GM19397 (cell line): ENCODE data around the gene MYL3.

Experiments
- ATAC-seq: cut with Tn5 transposase; IDR thresholded peaks from one replicate; pipeline ENCODE4 v1.9.1; 2021; ENCODE audit warnings: mild to moderate bottlenecking, moderate library complexity; ENCODE audit not compliant: unreplicated experiment

Gene MYL3

DNA sequence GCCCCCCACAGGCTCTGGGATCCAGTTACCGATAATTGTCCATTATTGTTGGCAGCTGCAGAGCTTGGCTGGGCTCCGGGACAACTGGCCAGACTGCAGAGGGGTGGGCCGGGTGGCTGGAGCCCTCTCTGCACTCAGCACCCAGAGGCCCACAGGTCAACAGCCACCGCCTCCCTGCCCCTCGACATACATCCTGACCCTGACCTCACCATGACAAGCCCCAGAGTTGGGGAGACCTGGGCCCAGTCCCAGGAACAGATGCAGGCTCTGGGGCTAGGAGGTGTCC lies 36.7 kb upstream of the MYL3 start:
- no peak for ATAC-seq

DNA sequence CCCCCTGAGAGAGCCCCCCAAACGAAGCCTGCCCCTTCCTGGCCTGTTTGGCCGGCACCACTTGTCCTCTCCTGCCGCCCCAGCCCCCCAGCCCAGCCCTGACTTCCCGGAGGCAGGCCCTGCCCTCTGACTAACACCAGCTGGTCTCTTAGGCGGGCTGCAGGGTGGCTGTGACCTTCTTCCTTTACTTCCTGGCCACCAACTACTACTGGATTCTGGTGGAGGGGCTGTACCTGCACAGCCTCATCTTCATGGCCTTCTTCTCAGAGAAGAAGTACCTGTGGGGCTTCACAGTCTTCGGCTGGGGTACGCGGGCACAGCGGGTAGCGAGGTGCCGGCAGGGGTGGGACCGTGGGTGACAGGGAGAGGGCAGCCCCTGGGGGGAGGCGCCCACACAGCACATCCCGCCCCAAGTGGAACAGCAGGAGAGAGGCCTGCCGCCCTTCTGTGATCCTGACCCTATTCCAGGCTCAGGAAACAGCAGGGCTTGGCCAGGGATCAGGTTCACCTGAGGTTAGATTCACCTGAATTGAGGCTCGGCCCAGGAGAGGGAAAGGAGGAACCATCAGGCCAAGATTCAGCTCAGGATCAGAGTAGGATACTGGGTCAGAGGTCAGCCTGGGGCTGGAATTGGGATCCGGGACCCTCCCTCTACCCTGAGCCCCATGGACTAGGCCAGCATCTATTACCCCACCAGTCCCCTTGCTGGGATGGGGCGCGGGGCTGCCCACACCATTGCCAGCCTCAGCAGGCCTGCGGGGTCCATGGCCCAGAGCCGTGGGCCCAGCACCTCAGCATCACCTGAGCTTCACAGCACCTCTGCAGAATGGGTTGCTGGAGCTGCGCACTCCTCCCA lies 36.1 kb upstream of the MYL3 start:
- ATAC-seq: no peak

DNA sequence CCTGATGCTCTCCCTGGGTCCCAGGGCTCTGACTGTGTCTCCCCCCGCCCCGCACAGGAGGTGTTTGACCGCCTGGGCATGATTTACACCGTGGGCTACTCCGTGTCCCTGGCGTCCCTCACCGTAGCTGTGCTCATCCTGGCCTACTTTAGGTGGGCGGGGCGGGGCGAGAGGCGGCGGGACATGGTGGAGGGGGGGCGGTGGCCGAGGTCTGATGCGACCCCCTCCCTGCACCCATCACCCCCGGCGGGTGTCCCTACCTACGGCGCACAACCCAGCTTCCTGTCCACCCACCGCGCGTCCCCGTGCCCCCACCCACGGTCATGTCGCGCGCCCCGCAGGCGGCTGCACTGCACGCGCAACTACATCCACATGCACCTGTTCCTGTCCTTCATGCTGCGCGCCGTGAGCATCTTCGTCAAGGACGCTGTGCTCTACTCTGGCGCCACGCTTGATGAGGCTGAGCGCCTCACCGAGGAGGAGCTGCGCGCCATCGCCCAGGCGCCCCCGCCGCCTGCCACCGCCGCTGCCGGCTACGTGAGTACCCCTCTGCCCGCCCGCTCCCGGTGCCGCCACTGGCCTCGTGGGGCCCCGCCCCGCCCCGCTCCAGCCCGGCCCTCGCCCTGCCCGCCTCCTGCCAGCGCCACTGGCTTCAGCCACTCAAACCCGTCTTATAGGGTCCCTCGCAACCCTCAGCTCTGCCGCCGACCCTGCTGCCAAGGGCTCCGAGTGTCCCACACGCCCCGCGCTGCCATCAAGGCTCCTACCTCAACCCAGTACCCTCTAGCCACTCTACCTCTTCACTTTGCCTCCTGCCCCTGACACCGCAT lies 35.3 kb upstream of the MYL3 start:
- no peak for ATAC-seq

DNA sequence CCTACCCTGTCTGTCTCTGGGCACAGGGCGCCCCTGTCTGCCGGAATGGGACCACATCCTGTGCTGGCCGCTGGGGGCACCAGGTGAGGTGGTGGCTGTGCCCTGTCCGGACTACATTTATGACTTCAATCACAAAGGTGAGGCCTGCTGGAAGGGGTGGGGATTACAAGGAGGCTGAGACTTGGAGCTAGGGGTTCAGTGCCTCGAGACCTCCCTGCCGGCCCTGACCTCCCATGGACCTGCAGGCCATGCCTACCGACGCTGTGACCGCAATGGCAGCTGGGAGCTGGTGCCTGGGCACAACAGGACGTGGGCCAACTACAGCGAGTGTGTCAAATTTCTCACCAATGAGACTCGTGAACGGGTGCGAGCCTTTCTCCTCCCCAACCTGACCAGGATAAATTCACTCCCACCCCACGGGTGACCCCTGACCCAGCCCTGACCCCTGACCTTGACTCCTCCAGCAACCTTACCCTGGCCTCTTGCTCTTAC lies 34.6 kb upstream of the MYL3 start:
- no peak for ATAC-seq

DNA sequence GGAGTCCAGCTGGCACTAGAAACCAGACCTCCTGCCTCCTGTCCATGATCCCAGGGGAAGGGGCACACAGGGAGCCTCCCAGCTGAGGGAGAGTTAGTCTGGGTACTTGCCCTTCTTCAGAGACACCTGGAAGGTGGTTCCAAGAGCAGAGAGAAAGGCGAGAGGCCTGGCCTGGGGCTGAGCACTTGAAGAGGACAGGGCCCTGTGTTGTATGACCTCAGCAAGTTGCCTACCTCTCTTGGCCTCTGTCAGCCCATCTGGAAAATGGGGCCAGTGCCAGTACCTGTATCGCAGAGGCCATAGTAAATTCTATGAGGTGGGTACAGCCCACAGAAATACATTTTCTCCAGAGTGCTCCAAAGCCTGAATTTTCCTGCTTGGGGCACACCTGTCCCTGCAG lies 33.8 kb upstream of the MYL3 start:
- ATAC-seq: no peak

DNA sequence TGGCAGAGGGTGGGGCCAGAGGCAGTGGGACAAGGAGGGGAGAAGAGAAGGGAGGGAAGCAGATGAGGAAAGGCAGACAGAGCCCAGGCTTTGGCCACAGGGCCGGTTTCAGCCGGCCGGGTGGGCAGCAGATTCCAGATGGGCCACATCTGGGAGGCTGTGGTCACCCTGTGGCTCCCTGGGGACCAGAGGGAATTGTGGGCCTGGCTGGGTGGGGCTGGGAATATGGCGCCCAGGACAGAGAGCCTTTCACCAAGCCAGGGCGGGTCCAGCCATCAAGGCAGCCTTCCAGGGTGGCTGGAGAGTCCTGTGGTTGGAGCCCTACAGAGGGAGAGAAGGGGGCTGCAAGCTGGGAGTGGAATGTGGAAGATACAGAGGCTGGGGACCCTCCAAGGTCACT lies 33.1 kb upstream of the MYL3 start:
- no peak for ATAC-seq

DNA sequence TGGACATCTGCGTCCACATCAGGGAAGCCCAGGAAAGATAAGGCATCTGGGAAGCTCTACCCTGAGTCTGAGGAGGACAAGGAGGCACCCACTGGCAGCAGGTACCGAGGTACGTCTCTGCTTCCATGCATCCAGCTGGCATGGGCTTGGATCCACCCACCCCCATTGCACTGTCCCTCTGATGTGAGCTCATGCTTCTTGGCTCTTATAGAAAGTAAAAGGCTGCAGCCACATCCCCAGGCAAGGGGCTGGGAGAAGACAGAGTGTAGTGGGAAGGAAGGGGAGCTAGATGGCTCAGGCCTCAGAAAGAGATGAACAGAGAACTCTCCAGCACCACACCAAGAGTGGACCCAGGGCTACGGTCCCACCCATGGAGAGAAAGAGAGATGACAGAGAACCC lies 32.5 kb upstream of the MYL3 start:
- ATAC-seq: no peak

DNA sequence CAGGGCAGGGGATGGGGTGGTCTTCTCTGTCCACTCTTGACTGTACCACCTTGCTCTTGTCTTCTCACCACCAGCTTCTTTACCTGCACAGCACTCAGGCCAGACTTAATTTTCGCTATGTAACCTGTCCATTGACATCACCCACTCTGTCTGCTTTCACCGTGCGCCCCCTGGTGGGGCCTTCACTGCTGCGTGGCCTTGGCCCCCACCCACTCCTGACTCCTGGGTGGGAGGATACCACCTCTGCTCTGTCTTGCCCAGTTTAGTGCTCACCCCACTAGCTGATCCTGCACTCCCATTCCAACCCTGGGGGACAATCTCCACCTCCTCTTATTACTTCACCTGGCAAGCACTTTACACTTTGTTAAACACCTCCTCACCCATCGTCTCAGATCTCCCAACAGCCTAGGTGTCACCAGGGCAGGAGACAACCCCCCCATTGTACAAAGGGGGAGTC lies 32.0 kb upstream of the MYL3 start:
- ATAC-seq: no peak

DNA sequence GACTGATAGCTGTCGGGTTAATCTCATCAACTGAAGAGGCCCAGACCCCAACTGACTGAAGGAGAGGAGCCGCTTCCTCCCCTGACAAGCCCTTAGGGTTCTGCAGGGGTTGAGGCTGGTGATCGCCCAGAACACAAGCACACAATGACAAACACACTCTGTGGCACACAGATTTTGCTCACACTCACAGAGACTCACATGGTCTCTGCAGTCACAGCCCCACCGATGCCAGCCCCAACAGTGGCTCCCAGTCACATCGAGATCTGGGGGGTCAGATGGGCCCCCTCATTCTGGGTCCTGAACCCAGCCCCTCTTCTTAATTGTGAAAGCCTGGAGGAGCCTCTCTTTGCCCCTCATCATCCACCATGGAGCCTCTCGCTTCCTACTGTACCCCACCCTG lies 31.0 kb upstream of the MYL3 start:
- no peak for ATAC-seq

DNA sequence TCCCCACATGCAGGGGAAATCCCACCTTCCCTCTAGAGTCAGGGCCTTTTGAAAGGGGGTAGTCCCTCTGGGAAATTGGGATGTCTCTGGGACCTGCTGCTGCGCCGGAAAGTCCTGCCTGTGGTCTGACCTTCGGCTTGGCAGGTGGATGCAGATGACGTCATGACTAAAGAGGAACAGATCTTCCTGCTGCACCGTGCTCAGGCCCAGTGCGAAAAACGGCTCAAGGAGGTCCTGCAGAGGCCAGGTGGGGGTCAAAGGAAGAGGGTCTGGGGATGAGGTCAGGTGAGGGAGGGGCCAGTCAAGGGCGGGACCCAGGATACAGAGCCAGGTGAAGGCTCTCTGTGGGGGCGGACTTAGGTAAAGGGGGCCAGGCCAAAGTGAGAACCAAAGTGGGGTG lies 30.5 kb upstream of the MYL3 start:
- no peak for ATAC-seq

DNA sequence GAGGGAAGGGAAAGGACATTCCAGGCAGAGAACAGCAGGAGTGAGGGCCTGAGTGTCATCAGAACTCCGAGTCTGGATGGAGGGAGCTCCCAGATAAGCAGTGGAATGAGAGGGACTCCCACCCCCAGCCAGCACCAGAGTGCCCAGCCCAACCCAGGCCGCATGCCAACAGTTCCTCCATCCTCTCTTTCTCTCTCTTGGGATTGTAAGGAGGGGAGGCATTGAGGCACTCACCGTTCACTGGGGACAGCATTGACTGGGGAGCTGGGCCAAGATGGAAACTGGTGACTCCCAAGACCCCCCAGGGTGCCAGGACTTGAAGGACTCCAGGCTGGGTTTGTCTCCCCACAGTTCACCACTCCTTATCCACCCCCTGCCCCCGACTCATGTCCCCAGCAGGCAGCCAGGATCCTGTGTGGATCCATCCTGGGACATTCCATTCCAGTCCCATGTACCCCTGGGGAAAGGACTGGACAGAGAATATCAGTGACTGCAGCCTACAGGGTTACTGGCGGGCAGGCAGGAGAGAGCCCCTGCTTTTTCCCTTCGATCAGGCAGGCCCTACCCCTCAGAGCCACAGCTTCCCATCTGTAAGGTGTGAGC lies 30.0 kb upstream of the MYL3 start:
- ATAC-seq: no peak

DNA sequence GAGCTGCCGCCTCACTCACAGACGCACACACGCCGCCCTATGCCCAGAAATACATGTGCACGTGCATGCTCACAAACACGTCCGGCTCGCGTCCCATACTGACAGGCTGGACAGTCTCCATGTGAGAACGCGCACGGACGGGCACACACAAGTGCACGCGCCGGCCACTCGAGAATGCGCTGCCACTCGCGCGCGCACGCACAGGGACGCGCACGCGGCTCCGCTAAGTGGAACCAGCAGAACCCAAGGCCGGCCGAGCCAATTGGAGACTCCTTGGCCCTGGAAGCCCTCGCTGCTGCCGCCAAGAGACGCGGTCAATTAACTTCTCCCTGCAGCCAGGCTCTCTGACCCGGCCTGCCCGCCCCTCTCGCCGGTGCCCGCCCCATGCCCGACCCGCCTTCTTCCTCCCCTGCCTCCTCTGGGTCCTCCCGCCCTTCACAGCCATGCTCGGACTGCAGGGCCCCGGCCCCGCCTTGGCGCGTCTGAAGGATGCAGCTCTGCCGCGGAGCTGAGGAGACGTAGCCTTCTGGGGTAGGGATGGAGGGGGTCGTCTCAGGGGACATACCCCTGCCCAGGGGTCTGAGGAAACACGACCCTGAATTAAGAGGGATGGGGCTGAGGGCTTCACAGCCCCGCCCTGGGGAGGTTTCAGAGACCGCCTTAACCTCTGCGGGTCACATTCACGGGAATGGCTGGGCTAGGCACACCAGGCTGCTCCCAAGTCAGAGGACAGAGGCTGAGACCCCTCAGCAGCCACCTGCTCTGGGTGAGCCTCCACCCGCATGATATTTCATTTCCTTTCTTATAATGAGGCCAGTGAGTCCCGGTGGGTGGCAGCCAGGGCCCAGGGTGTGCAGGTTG lies 29.3 kb upstream of the MYL3 start:
- no peak for ATAC-seq

DNA sequence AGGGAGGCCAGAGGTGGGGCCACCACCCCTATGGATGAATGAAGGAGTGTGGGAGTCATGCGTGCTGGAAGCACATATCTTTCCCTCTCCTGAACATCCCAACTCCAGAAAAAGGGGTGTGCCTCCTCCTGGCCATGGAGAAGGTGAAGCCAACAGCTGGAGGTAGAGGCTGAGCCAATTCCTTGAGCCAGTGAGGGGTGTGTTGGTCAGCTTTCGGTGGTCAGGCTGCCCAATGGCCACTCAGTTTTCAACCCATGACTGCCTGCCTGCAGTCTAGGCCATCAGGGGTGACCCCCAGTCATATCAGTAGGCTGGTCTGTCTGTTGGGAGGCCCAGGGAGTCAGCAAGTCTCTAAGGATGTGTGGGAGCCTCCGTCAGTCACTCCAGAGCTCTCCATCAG lies 27.9 kb upstream of the MYL3 start:
- no peak for ATAC-seq

DNA sequence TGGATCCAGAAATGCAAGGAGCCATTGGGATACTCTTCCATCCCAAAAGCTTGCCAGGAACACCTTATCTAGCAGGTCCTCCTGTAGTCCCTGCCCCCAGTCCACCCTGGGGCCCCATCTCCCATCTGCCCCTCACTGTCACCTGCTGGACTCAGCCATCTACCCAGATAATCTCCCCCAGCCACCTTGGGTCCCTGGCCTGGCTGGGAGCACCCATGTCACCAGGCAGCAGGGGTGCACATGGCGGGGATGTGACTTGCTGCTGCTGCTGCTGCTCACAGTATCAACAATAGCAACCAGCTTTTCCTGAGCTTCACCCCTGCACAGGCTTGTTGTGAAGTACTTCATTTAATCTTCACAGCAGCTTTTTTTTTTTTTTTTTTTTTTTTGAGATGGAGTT lies 26.9 kb upstream of the MYL3 start:
- ATAC-seq: no peak

DNA sequence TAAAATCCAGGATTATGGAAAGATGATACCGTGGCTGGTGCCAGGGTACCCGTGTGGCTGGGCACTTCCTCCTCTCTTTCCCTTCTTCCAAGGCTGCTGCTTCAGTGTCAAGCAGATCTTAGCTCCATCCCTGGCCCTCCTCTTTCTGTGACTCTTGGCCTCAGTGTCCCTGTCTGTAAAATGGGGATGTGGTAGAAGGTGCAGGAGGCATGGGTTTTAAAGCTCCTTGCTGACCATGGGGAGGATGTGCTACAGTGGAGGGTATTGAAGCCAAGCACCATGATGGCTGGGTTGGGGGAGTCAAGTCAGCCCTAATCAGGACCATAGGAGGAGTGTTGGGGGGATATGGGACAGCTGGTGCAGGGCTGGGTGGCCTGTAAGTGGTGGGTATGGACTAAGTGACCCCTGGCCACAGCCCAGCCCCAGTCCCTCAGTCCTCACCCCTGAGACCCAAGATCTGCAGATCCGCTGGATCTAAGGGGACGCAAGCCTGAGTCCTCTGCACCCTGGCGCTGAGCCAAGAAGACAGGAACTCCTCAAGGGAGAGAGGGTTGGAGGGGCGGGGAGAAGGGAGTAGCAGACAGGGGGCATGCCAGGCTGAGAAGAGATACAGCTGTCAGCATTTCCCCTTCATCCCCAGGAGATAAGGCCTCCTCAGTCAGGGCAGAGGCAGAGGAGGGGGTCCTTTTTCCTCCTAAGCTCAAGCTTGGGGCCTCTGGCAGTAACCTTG lies 26.3 kb upstream of the MYL3 start:
- ATAC-seq: no peak

DNA sequence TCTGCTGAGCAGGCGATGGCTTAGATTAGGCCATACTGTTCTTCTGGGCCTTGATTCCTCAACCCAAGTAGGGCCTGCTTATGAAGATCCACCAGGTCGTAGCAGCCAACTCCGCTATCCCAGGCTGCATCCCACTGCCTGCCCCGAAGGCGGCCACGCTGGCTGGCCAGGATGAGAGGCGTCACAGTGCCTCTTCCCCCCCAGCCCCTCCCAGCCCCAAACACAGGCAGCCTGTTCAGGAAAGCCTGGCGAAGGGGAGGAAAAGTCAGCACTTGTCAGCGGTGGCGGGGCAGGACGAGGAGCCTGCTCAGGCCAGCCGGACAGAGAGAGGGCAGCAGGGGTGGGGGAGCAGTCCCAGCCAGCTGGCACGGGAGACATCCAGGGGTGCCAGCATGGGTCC lies 25.5 kb upstream of the MYL3 start:
- no peak for ATAC-seq

DNA sequence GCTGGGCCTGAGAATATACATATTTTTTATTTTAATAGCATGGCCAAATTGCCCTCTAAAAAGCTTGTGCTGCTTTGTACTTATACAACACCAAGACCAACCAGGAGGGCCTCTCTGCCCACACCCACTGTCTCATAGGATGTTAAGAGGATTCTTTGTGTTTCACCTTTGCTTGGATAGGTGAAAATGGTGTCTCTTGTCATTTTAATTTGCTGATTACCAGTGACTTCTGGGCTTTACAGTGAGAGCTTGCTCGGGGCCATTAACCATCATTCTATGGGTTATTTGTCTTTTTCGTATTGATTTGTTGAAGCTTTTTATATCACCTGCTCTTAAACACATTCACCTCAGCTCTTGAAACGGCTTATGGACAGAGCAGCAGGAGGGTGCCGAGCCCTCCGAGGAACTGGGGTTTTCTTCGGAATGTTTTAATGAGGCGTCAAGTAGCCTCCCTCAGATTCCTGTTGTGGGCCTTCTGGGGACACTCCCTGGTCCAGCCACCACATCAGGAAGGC lies 24.8 kb upstream of the MYL3 start:
- no peak for ATAC-seq

DNA sequence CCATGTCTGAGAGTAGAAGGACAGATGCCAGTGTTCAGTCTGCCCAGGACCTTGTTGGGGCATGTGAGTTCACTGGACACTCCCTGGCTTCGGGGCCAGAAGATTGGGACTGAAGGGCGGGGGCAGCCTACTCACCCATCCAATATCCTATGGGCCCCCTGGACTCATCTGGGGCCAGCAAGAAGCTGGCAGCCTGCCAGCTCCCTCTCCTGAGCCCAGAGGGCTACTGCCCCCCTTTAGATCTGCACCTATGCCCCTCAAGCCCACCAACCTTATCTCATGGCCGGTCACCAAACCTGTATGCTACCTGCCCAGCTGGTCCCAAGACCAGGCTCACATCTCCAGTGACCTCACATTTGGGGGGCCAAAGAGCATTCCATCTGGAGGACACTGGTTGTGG lies 22.4 kb upstream of the MYL3 start:
- no peak for ATAC-seq

DNA sequence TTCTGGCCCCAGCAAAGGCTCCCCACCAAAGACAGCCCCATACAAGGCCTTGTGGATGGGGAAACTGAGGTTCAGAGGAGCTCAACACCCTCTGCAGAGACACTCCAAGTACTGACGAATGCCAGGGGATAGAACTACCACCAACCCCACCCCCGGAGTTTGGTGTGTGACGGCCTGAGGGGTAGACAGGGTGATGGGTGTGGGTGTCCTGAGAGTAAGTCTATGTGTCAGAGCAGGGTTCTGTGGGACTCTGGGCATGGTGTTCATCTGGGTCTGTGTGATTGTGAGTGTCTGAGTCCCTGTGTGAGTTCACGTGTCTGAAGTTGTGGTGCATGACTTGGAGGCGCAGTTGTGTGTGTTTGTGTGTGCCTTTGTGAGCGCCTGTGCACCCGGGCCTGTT lies 21.7 kb upstream of the MYL3 start:
- ATAC-seq: no peak

DNA sequence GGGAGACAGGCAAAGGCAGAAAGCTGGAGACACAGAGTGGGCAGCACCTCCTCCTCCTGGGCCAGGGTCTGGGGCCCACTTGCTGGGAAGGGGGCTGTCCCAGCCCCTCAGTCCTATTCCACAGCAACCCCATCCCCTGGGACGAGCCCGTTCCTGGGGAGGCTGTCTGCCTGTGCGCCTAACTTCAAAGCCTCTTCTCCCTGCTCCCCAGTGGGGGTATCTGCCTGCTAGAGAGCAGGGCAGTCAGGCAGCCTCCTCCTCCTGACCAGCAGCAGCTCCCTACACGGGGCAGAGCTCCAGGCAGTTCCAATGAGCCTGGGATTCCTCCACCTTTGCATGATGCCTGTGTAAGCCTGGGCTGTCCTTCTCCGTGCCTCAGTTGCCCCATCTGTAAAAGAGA lies 21.2 kb upstream of the MYL3 start:
- no peak for ATAC-seq
